OCI-LY1 (cell line): ENCODE data around the gene TRPC5OS.

Experiments used
- H2AFZ ChIP-seq: fragments of 200-600 bp; sonication (generic), shearing (Covaris generic); 2 replicates; pipeline ENCODE4 v1.6.0; 2014; ENCODE audit warnings: antibody characterized with exemption, mild to moderate bottlenecking, low read length
- H3F3A ChIP-seq: fragments of 200-600 bp; sonication (generic), shearing (Covaris generic); 2 replicates; pipeline ENCODE4 v1.6.0; 2014; ENCODE audit warnings: mild to moderate bottlenecking, antibody characterized with exemption, low read length, moderate library complexity; ENCODE audit not compliant: insufficient read depth
- H3K27ac ChIP-seq: fragments of 200-600 bp; sonication (generic); 2 replicates; pipeline ENCODE4 v1.5.1; 2014; ENCODE audit warnings: low read length, mixed run types, mild to moderate bottlenecking, low read depth; ENCODE audit not compliant: poor library complexity, severe bottlenecking
- H3K27me3 ChIP-seq: fragments of 200-600 bp; sonication (generic); 2 replicates; pipeline ENCODE4 v1.6.0; 2014; ENCODE audit warnings: antibody characterized with exemption, mild to moderate bottlenecking, low read length, moderate library complexity; ENCODE audit not compliant: insufficient read depth
- H3K36me3 ChIP-seq: fragments of 200-600 bp; sonication (generic); 2 replicates; pipeline ENCODE4 v1.6.1; 2014; ENCODE audit warnings: mild to moderate bottlenecking, antibody characterized with exemption, low read length, moderate library complexity, mixed read lengths; ENCODE audit not compliant: insufficient read depth
- H3K4me1 ChIP-seq: fragments of 200-600 bp; sonication (generic); 2 replicates; pipeline ENCODE4 v1.5.1; 2014; ENCODE audit warnings: mild to moderate bottlenecking, low read length, moderate library complexity; ENCODE audit not compliant: insufficient read depth, severe bottlenecking
- H3K4me2 ChIP-seq: fragments of 200-600 bp; sonication (generic), shearing (Covaris generic); 2 replicates; pipeline ENCODE4 v1.6.1; 2014; ENCODE audit warnings: low read length
- H3K4me3 ChIP-seq: fragments of 200-600 bp; sonication (generic); 2 replicates; pipeline ENCODE4 v1.5.1; 2014; ENCODE audit warnings: low read length, low read depth, mild to moderate bottlenecking, mixed read lengths; ENCODE audit not compliant: poor library complexity, severe bottlenecking
- H3K79me2 ChIP-seq: fragments of 200-600 bp; shearing (Covaris generic); 2 replicates; pipeline ENCODE4 v1.6.1; 2016; ENCODE audit warnings: mixed run types, low read length, mixed read lengths; ENCODE audit not compliant: insufficient read depth
- H3K9ac ChIP-seq: fragments of 200-600 bp; sonication (generic), shearing (Covaris generic); 2 replicates; pipeline ENCODE4 v1.6.1; 2014; ENCODE audit warnings: mild to moderate bottlenecking, low read length, mixed read lengths
- H3K9me2 ChIP-seq: fragments of 200-600 bp; sonication (generic), shearing (Covaris generic); 2 replicates; pipeline ENCODE4 v1.6.1; 2014; ENCODE audit warnings: low read depth, mild to moderate bottlenecking, low read length, mixed read lengths
- H3K9me3 ChIP-seq: fragments of 200-600 bp; shearing (Covaris generic); 2 replicates; pipeline ENCODE4 v1.6.1; 2014; ENCODE audit warnings: low read length, mixed read lengths
- H4K20me1 ChIP-seq: fragments of 200-600 bp; sonication (generic), shearing (Covaris generic); 2 replicates; pipeline ENCODE4 v1.6.0; 2016; ENCODE audit warnings: mild to moderate bottlenecking, low read length; ENCODE audit not compliant: insufficient read depth
- EZH2 ChIP-seq: fragments of 200-600 bp; sonication (generic), shearing (Covaris generic); IDR thresholded peaks from 2 replicates; pipeline ENCODE4 v1.8.0; 2017; ENCODE audit warnings: borderline replicate concordance, mixed run types, mild to moderate bottlenecking, antibody characterized with exemption, low read length, moderate library complexity, mixed read lengths
- TF ChIP-seq, protein P1 (sequence below): fragments of 200-600 bp; sonication (generic), shearing (Covaris generic); IDR thresholded peaks from 2 replicates; pipeline ENCODE4 v1.5.1; 2017; ENCODE audit warnings: mild to moderate bottlenecking, antibody characterized with exemption, low read length, moderate library complexity, mixed read lengths

Gene TRPC5OS

GRCh38 chrX:111928456-111928855 lies 52.5 kb downstream of the TRPC5OS start:
- no peaks in the 10 kb centered on the region for H3K9me2 ChIP-seq
- no peaks in the 10 kb centered on the region for H3F3A ChIP-seq
- H3K36me3 ChIP-seq = no peaks in the 10 kb centered on the region
- TF ChIP-seq, protein P1, sequence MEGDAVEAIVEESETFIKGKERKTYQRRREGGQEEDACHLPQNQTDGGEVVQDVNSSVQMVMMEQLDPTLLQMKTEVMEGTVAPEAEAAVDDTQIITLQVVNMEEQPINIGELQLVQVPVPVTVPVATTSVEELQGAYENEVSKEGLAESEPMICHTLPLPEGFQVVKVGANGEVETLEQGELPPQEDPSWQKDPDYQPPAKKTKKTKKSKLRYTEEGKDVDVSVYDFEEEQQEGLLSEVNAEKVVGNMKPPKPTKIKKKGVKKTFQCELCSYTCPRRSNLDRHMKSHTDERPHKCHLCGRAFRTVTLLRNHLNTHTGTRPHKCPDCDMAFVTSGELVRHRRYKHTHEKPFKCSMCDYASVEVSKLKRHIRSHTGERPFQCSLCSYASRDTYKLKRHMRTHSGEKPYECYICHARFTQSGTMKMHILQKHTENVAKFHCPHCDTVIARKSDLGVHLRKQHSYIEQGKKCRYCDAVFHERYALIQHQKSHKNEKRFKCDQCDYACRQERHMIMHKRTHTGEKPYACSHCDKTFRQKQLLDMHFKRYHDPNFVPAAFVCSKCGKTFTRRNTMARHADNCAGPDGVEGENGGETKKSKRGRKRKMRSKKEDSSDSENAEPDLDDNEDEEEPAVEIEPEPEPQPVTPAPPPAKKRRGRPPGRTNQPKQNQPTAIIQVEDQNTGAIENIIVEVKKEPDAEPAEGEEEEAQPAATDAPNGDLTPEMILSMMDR = no peak
- no peak for TF ChIP-seq EZH2
- H3K27ac ChIP-seq = no peak overlapping the region
- no peaks in the 10 kb centered on the region for H3K79me2 ChIP-seq
- H3K4me3 ChIP-seq = no peak overlapping the region
- no peaks in the 10 kb centered on the region for H3K9me3 ChIP-seq
- H3K27me3 ChIP-seq = no peaks in the 10 kb centered on the region
- no peak overlapping the region for H3K4me2 ChIP-seq
- H4K20me1 ChIP-seq = no peaks in the 10 kb centered on the region
- no peak overlapping the region for H2AFZ ChIP-seq
- no peaks in the 10 kb centered on the region for H3K4me1 ChIP-seq
- no peak overlapping the region for H3K9ac ChIP-seq
